ENCODE data around the gene SMARCA4.
"Not testable (repeated sequence)": the region's sequence is repeated elsewhere in the genome, so short reads cannot be mapped to it uniquely, and the experiment has no call there.

The SMARCA4 gene

DNA sequence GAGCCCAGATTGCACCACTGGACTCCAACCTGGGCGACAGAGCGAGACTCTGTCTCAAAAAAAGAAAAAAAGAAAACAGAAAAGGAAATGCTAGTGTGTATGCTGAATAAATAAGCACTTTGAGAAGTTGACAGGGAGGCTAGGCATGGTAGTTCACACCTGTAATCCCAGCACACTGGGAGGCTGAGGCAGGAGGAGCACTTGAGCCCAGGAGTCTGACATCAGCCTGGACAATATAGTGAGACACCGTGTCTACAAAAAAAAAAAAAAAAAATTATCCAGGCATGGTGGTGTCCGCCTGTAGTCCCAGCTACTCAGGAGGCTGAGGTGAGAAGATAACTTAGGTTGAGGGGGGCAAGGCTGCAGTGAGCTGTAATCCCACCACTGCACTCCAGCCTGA lies 109.3 kb downstream of the SMARCA4 start:
- DNase-seq = no peak

DNA sequence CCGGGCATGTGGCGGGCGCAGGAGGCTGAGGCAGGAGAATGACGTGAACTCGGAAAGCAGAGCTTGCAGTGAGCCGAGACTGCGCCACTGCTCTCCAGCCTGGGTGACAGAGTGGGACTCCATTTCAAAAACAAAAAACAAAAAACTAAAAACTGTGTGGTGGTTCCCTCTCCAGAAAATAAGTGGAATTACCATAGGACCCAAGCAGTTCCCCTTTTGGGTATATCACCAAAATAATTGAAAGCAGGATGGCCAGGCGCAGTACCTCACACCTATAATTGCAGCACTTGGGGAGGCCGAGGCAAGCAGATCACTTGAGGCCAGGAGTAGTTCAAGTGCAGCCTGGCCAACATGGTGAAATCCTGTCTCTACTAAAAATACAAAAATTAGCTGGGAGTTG lies 112.7 kb downstream of the SMARCA4 start:
- DNase-seq = no peak

DNA sequence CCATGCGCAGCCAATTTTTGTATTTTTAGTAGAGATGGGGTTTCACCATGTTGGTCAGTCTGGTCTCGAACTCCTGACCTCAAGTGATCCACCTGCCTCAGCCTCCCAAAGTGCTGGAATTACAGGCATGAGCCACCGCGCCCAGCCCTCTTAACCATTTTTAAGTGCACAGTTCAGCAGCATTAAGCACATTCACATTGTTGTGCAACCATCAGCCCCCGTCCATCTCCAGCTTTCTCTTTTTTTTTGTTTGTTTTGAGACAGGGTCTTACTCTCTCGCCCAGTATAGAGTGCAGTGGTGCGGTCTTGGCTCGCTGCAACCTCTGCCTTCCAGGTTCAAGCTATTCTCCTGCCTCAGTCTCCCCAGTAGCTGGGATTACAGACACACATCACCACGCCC lies 116.0 kb downstream of the SMARCA4 start:
- DNase-seq = not testable (repeated sequence)

DNA sequence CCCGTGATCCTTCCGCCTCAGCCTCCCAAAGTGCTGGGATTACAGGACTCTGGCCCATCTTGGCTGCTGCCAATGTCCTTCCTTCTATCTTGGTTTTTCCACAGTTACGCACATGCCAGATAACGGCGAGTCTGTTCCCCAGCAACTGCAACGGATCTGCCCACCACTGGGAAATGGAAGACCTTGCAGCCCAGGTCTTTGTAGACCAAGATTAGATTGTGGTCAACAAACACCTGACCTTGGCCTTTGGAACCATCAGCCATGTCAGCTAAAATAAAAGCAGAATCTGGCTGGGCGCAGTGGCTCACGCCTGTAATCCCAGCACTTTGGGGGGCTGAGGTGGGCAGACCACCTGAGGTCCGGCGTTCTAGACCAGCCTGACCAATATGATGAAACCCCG lies 118.1 kb downstream of the SMARCA4 start:
- no peak for DNase-seq

DNA sequence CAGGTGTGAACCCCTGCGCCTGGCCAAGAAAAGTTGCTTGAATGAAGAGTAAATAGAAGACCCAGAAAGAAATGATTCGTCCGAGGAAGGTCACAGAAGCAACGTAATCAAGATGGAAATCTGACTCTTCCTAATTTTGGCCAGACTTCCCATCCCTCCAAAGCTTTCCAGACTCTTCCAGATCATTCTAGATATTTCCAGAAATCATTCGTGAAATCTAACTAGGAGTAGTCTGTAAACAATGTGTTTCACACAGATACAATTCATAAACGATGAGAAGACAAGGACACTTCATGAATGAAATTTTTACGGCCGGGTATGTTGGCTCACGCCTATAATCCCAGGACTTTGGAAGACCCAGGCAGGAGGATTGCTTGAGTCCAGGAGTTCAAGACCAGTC lies 119.2 kb downstream of the SMARCA4 start:
- DNase-seq = no peak

DNA sequence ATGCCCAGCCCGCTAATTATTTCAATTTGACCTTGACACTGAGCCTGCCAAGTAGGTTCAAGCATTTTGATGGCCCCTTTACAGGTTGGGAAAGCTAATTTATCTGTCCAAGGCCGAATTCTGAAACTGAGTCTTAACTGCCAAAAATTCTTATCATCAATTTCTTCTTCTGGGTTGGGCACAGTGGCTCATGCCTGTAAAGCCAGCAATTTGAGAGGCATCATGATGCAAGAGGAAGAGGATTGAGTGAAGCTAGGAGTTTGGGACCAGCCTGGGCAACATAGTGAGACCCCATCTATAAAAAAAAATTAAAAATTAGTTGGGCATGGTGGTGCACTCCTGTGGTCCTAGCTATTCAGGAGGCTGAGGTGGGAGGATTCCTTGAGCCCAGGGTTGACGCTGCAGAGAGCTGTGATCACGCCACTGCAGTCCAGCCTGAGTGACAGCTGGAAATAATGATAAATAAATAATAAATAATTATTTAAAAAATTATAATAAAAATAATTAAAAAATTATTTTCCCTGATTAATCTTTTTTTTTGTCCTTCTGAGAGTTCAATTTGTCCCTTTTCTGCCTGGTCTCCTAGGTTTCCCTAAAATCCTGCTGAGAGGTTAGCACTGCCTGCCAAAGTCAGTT lies 127.2 kb downstream of the SMARCA4 start:
- no peak for DNase-seq

DNA sequence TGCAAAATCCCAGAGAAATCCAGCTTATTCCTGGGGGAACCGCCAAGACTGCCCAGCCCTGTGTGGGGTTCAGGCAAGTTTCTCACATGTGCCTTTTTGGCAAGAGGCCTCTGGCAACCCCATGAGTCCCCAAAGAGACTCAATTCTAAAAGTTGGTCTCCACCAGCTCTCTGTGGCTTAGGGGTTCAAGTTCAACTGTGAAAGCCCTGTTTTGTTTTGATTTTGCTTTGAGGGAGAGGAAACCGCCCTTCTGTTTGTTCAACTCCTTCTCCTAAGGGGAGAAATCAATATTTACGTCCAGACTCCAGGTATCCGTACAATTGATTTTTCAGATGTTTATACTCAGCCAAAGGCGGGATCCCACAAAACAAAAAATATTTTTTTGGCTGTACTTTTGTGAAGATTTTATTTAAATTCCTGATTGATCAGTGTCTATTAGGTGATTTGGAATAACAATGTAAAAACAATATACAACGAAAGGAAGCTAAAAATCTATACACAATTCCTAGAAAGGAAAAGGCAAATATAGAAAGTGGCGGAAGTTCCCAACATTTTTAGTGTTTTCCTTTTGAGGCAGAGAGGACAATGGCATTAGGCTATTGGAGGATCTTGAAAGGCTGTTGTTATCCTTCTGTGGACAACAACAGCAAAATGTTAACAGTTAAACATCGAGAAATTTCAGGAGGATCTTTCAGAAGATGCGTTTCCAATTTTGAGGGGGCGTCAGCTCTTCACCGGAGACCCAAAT lies 127.8 kb downstream of the SMARCA4 start:
- DNase-seq = peak in 10 of 14 donors; percentile 20 to 68 (median 54)

DNA sequence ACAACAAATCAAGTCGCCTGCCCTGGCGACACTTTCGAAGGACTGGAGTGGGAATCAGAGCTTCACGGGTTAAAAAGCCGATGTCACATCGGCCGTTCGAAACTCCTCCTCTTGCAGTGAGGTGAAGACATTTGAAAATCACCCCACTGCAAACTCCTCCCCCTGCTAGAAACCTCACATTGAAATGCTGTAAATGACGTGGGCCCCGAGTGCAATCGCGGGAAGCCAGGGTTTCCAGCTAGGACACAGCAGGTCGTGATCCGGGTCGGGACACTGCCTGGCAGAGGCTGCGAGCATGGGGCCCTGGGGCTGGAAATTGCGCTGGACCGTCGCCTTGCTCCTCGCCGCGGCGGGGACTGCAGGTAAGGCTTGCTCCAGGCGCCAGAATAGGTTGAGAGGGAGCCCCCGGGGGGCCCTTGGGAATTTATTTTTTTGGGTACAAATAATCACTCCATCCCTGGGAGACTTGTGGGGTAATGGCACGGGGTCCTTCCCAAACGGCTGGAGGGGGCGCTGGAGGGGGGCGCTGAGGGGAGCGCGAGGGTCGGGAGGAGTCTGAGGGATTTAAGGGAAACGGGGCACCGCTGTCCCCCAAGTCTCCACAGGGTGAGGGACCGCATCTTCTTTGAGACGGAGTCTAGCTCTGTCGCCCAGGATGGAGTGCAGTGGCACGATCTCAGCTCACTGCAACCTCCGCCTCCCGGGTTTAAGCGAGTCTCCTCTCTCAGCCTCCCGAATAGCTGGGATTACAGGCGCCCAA lies 128.6 kb downstream of the SMARCA4 start, which contains the start of gene LDLR:
Gene LDLR (plus strand): TSS at position 210 of the 760 bp plus-strand sequence. CDS start 86 bp downstream, at position 296.
- peak in 13 of 14 donors; percentile 9 to 91 (median 71) for DNase-seq

DNA sequence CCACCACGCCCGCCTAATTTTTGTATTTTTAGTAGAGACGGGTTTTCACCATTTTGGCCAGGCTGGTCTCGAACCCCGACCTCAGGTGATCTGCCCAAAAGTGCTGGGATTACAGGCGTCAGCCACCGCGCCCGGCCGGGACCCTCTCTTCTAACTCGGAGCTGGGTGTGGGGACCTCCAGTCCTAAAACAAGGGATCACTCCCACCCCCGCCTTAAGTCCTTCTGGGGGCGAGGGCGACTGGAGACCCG lies 129.1 kb downstream of the SMARCA4 start:
- not testable (repeated sequence) for DNase-seq

DNA sequence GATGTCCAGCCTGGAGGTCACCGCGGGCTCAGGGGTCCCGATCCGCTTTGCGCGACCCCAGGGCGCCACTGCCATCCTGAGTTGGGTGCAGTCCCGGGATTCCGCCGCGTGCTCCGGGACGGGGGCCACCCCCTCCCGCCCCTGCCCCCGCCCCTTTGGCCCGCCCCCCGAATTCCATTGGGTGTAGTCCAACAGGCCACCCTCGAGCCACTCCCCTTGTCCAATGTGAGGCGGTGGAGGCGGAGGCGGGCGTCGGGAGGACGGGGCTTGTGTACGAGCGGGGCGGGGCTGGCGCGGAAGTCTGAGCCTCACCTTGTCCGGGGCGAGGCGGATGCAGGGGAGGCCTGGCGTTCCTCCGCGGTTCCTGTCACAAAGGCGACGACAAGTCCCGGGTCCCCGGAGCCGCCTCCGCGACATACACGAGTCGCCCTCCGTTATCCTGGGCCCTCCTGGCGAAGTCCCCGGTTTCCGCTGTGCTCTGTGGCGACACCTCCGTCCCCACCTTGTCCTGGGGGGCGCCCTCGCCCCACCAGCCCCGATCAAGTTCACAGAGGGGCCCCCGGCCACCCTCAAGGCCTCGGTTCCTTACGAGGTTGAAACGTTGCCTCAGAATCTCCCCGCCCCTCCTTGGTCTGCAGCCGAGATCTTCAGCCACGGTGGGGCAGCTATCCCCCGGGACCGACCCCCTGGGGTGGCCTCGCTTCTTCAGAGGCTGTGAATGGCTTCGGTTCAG lies 129.6 kb downstream of the SMARCA4 start:
- peak; percentile 66 to 97 (median 93) for DNase-seq

DNA sequence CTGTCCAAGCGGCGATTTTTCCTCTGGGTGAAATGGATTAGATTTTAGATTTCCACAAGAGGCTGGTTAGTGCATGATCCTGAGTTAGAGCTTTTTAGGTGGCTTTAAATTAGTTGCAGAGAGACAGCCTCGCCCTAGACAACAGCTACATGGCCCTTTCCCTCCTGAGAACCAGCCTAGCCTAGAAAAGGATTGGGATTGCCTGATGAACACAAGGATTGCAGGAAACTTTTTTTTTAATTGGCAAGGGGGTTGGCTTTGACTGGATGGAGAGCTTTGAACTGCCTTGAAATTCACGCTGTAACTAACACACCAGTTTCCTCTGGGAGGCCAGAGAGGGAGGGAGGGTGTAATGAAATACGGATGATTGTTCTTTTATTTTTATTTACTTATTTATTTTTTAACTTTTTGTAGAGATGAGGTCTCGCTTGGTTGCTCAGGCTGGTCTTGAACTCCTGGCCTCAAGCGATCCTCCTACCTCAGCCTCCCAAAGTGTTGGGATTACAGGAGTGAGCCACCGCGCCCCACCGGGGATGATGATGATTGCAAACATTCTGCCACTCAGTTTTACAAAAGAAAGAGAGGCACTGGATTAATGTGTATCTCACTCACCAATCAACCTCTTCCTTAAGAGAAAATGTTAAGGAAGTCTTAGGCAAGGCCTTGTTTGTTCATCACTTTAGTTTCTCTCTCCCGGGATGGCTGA lies 130.3 kb downstream of the SMARCA4 start:
- DNase-seq = peak in 3 of 14 donors; percentile 28 to 55 (median 34)

DNA sequence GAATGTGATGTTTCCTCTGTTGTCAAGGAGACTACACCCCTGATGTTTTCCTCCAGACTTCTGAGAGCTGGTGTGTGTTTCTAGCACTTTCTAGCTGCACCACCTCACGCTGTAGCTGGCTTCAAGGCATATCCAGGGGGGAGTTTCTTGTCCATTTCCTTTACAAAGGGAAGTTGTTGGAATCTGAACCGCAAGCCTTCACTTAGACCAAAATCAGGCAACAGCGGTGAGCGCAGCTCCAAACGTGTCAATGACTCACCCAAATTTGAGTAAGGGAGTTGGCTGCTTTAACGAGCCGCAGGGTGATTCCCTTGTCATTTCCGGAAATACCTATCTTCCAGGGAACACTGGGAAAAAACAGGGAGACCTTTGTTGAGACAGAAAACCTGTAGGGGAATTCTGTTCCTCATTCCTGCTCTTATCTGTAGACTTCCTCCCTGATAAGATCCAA lies 130.9 kb downstream of the SMARCA4 start:
- DNase-seq = peak in 10 of 14 donors; percentile 7 to 45 (median 16)

DNA sequence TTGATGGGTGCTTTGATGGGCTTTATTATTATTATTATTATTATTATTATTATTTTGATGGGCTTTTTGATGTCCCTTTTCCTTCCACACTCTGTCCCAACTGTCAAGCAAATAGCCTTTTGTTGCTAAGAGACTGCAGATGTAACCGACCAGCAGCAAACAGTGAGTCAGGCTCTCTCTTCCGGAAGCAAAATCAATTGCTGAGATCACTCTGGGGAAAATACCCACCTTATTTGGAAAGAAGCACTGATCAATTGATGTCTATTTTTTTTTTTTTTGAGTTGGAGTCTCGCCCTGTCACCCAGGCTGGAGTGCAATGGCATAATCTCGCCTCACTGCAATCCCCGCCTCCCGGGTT lies 131.3 kb downstream of the SMARCA4 start:
- peak in 1 of 14 donors; percentile 43 for DNase-seq

DNA sequence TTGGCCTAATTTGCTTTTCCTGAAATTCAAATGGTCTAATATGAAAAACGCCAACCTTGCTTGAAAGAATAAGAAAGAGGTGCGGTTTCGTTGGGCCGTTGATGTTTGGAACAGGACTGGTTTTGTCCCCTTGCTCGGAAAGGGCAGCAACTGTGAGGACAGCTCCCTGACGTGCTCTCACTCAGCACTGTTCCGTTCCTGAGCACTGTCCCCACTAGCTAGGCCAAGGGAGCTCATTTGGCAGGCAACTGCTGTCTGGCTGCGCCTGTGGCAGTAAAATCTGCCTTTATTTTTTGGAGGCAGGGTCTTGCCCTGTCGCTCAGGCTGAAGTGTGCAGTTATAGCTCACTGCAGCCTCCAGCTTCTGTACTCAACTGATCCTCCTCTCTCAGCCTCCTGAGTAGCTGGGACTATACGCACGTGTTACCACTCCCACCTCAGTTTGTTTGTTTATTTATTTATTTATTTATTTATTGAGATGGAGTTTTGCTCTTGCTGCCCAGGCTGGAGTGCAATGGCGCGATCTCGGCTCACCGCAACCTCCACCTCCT lies 132.9 kb downstream of the SMARCA4 start:
- peak in 7 of 14 donors; percentile 2 to 48 (median 16) for DNase-seq

DNA sequence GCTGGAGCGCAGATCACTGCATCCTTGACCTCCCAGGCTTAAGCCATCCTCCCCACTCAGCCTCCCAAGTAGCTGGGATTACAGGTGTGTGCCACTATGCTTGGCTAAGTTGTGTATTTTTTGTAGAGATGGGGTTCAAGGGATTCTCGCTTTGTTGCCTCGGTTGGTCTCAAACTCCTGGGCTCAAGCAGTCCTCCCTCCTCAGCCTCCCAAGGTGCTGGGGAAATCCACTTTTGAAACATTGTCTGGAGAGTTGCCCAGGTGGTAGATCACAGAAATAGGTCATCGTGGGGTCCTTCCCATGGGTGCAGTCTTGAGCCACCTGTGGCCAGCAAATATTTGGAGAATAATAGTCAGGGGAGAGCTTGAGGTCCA lies 133.7 kb downstream of the SMARCA4 start:
- no peak for DNase-seq

DNA sequence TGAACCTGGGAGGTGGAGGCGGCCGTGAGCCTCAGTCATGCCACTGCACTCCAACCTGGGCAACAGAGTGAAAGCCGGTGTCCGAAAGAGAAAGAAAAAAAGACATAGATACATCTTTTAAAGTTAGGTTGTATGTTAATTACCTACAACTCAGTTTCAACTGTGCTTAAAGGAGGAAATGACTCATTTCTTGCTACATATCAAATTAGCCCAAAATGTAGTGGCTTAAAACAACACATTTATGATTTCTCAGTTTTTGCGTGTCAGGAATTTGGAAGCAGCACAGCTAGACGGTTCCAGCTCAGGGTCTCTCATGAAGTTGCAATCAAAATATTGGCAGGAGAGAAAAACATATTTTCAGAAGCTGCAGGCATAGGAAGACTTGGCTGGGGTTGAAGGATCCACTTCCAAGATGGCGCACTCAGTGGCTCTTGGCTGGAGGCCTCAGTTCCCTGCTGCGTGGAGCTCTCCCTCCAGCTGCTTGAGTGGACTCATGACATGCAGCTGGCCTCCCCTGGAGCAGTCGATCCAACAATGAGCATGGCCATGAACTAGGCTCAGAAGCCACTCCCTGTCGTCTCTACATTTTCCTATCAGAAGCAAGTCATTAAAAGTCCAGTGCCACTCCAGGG lies 135.5 kb downstream of the SMARCA4 start:
- DNase-seq = no peak

DNA sequence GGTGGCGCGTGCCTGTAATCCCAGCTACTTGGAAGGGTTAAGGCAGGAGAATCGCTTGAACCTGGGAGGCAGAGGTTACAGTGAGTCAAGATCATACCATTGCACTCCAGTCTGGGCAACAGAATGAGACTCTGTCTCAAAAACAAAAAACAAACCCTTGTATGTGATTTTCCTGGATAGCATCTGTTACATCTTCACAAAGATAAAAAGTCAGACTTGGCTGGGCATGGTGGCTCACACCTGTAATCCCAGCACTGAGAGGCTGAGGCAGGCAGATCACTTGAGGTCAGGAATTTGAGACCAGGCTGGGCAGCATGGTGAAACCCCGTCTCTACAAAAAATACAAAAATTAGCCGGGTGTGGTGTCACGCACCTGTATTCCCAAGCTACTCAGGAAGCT lies 136.5 kb downstream of the SMARCA4 start:
- not testable (repeated sequence) for DNase-seq

DNA sequence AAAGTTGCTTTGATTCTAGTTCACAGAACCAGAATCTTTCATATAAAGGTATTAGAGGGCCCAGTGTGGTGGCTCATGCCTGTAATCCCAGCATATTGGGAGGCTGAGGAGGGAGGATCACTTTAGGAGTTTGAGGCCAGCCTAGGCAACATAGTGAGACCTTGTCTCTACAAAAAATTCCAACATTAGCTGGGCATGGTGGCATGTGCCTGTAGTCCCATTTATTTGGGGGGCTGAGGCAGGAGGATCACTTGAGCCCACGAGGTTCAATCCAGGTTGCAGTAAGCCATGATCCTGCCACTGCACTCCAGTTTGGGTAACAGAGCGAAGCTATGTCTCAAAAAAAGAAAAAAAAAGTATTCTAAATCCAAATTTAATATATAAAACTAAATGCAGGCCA lies 137.5 kb downstream of the SMARCA4 start:
- no peak for DNase-seq

DNA sequence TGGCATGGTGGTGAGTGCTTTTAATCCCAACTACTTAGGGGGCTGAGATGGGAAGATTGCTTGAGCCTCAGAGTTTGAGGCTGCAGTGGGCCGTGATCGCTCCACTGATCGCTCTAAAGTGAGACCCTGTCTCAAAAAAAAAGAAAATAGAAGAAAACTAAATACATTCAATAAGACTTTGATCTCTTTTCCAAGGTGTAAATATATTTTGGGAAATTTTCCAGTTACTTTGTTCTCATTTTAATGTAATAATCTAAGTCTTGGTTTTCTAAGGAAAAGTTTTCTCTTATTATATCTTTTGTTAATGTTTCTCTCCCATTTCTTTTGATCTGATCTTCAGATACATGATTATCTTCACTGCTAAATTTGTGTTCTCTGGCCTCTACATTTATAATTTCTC lies 138.0 kb downstream of the SMARCA4 start:
- DNase-seq = no peak

DNA sequence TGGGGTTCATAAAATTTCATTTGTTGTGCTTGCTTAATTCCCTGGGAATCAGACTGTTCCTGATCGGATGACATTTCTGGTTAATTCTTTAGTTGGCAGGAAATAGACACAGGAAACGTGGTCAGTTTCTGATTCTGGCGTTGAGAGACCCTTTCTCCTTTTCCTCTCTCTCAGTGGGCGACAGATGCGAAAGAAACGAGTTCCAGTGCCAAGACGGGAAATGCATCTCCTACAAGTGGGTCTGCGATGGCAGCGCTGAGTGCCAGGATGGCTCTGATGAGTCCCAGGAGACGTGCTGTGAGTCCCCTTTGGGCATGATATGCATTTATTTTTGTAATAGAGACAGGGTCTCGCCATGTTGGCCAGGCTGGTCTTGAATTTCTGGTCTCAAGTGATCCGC lies 139.2 kb downstream of the SMARCA4 start:
- no peak for DNase-seq

DNA sequence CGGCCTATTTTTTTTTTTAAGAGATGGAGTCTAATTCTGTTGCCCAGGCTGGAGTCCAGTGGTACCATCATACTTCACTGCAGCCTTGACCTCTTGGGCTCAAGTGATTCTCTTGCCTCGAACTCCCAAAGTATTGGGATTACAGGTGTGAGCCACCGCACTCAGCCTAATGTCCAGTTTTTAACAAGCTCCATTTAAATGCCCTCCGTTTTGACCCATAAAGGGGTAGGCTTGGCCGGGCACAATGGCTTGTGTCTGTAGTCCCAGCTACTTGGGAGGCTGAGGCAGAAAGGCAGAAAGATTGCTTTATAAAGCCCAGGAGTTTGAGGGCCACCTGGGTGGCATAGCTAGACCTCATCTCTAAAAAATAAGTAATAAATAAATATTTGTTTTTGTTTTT lies 140.2 kb downstream of the SMARCA4 start:
- DNase-seq = no peak
